GM13977 (cell line): ENCODE results near the gene GTF3C5.
"Not testable (repeated sequence)": the region's sequence is repeated elsewhere in the genome, so short reads cannot be mapped to it uniquely, and the experiment has no call there.

ENCODE experiments used
- DNase-seq: peaks from one replicate; pipeline ENCODE4 v3.0.0; 2012; ENCODE audit warnings: low spot score
- in situ Hi-C: fragments of 300-500 bp; cut with MboI; formaldehyde crosslinking; loops from one replicate; pipeline ENCODE4 v1.12.0; 2022; ENCODE audit warnings: low sequenced_read_pairs, low pct_unique_long_range_greater_than_20kb, mixed read lengths, inconsistent platforms; ENCODE audit not compliant: unreplicated experiment
- TF ChIP-seq, protein P1 (sequence below): IDR thresholded peaks from 2 replicates; pipeline ENCODE4 v1.5.1; 2012; ENCODE audit warnings: mild to moderate bottlenecking, control low read depth; ENCODE audit not compliant: insufficient read depth; ENCODE audit errors: extremely low read depth, missing control alignments

Gene GTF3C5

GRCh38 chr9:133075925-133076630 is 45.3 kb downstream of the GTF3C5 start:
- TF ChIP-seq, protein P1, sequence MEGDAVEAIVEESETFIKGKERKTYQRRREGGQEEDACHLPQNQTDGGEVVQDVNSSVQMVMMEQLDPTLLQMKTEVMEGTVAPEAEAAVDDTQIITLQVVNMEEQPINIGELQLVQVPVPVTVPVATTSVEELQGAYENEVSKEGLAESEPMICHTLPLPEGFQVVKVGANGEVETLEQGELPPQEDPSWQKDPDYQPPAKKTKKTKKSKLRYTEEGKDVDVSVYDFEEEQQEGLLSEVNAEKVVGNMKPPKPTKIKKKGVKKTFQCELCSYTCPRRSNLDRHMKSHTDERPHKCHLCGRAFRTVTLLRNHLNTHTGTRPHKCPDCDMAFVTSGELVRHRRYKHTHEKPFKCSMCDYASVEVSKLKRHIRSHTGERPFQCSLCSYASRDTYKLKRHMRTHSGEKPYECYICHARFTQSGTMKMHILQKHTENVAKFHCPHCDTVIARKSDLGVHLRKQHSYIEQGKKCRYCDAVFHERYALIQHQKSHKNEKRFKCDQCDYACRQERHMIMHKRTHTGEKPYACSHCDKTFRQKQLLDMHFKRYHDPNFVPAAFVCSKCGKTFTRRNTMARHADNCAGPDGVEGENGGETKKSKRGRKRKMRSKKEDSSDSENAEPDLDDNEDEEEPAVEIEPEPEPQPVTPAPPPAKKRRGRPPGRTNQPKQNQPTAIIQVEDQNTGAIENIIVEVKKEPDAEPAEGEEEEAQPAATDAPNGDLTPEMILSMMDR = no peak
- DNase-seq = no peak
- in situ Hi-C loops = no loop called here

- in situ Hi-C loops = no loop called here
- no peak for DNase-seq
- TF ChIP-seq, protein P1 = no peak
Measured at GRCh38 chr9:133076691-133077090, 45.9 kb downstream of the GTF3C5 start.

- TF ChIP-seq, protein P1 = no peak
- no peak for DNase-seq
- in situ Hi-C loops = no loop called here
Measured at GRCh38 chr9:133078486-133078885, 47.7 kb downstream of the GTF3C5 start.

DNA sequence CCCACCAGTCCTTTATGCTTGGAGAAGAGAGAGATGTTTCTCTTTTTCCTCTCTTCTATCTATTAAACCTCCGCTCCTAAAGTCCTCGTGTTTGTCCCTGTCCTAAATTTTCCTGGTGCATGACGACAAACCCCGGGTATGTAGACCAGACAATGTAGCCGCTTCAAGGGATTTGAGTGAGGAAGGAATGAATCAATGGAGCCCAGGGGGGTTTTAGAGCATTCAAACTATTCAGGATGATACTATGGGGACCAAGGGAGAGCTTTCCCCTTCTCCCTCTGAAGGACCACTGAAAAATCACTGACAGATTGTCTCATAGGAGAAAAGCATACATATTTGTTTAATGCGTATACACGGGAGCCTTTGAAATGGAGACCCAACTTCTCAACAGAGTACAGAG is 49.4 kb downstream of the GTF3C5 start:
- in situ Hi-C loops = no loop called here
- TF ChIP-seq, protein P1 = no peak
- no peak for DNase-seq

GRCh38 chr9:133080786-133081779 is 50.3 kb downstream of the GTF3C5 start:
- DNase-seq, in situ Hi-C loops: not testable (repeated sequence)

DNA sequence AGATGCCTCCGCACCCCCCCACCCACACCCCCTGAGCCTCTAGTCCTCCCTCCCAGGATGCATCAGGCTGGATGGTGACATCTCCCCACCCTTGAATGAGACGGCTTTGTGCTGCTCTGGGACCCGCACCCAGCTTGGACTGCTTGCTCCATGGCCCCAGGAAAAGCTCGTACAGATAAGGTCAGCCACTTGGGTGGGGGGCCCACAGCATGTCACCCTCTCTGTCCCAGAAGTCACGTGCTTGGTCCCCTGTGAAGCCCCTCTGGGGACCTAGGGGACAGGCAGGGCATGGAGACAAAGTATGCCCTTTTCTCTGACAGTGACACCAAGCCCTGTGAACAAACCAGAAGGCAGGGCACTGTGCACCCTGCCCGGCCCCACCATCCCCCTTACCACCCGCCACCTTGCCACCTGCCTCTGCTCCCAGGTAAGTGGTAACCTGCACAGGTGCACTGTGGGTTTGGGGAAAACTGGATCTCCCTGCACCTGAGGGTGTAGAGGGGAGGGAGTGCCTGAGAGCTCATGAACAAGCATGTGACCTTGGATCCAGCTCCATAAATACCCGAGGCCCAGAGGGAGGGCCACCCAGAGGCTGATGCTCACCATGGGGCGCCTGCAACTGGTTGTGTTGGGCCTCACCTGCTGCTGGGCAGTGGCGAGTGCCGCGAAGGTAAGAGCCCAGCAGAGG is 51.3 kb downstream of the GTF3C5 start:
- DNase-seq, in situ Hi-C loops: not testable (repeated sequence)

DNA sequence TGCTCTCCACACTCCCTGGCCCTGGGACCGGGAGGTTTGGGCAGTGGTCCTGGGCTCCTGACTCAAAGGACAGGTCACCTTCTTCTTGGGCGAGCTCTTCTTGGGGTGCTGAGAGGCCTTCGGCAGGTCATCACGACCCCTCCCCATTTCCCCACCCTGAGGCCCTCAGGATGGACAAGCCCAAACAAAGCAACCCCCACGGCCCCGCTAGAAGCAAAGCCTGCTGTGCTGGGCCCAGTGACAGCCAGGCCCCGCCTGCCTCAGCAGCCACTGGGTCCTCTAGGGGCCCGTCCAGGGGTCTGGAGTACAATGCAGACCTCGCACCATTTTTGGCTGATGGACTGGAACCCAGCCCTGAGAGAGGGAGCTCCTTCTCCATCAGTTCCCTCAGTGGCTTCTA is 52.9 kb downstream of the GTF3C5 start:
- DNase-seq, in situ Hi-C loops: not testable (repeated sequence)

- DNase-seq, in situ Hi-C loops: not testable (repeated sequence)
Measured at GRCh38 chr9:133086212-133086860, 55.5 kb downstream of the GTF3C5 start.
